ENCODE results near the gene UBAC2. TPM values are rescaled to one million over a fixed set of nuclear protein-coding genes. Genes with fewer than 3 reads are reported as not detected.

Gene UBAC2
- total RNA-seq, 1 donor from 2014 or later = 87.7 TPM

DNA sequence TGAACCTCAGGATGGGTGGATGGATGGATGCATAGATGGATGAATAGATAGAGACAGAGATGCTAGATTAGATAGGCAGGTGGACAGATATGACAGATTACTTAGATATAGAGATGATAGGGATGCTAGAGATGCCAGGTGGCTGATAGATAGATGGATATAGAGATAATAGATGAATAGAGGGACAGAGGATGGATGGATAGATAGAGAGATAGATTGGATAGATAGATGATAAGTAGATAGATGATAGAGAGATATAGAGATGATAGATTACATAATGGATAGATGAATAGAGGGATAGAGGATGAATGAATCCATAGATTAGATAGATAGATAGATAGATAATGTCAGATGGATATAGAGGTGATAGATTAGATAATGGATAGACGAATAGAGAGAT, 212.2 kb downstream of the UBAC2 start:
- Histone ChIP-seq H4K20me1 (ENCODE audit: low read depth) (no peaks in the 10 kb centered on the region), H3K27me3 (no peaks in the 10 kb centered on the region), H3K4me3 (no peak overlapping the region), H3K4me2 (no peak overlapping the region), H3K36me3 (no peaks in the 10 kb centered on the region), H3F3A (ENCODE audit: low read depth) (no peaks in the 10 kb centered on the region), H3K9me3 (ENCODE audit: low read depth) (no peaks in the 10 kb centered on the region), H3K9ac (no peak overlapping the region), H3K79me2 (ENCODE audit: low read depth) (no peaks in the 10 kb centered on the region), H3K27ac (no peak overlapping the region), H2AFZ (replicated peaks) (no peak overlapping the region), H3K4me1 (peaks cover 11% of the 10 kb centered on the region)
- H3K4me3 Mint-ChIP-seq = no peak overlapping the region
- H3K27me3 Mint-ChIP-seq (ENCODE audit: insufficient read depth, low read depth) = peaks cover 4% of the 10 kb centered on the region
- no peak overlapping the region for H3K27ac Mint-ChIP-seq
- DNase-seq (ENCODE audit: low spot score) = no peak
- peaks cover 3% of the 10 kb centered on the region for H3K9me3 Mint-ChIP-seq
- H3K36me3 Mint-ChIP-seq = no peaks in the 10 kb centered on the region
- TF ChIP-seq EZH2 (IDR thresholded peaks at IDR 0.05) (no peak), CTCF (IDR thresholded peaks at IDR 0.05) (no peak), EZH2phosphoT487 (IDR thresholded peaks at IDR 0.05) (no peak)
- peaks cover 10% of the 10 kb centered on the region for H3K4me1 Mint-ChIP-seq

GRCh38 chr13:99414048-99414995, 213.7 kb downstream of the UBAC2 start:
- H3K4me1 Mint-ChIP-seq = peaks cover 18% of the 10 kb centered on the region
- H3K4me2 ChIP-seq = no peak overlapping the region
- no peaks in the 10 kb centered on the region for H3K27me3 ChIP-seq
- H3K36me3 Mint-ChIP-seq = no peaks in the 10 kb centered on the region
- no peak overlapping the region for H3K27ac Mint-ChIP-seq
- no peak overlapping the region for H3K27ac ChIP-seq
- no peaks in the 10 kb centered on the region for H4K20me1 ChIP-seq (ENCODE audit: low read depth)
- DNase-seq (ENCODE audit: low spot score) = no peak
- H3K4me1 ChIP-seq = peaks cover 13% of the 10 kb centered on the region
- H3K79me2 ChIP-seq (ENCODE audit: low read depth) = no peaks in the 10 kb centered on the region
- no peak overlapping the region for H3K4me3 Mint-ChIP-seq
- no peak overlapping the region for H3K9ac ChIP-seq
- H3K9me3 ChIP-seq (ENCODE audit: low read depth) = no peaks in the 10 kb centered on the region
- H3F3A ChIP-seq (ENCODE audit: low read depth) = no peaks in the 10 kb centered on the region
- peaks cover 3% of the 10 kb centered on the region for H3K9me3 Mint-ChIP-seq
- no peaks in the 10 kb centered on the region for H3K36me3 ChIP-seq
- H2AFZ ChIP-seq (replicated peaks) = no peak overlapping the region
- H3K4me3 ChIP-seq = no peak overlapping the region
- peaks cover 4% of the 10 kb centered on the region for H3K27me3 Mint-ChIP-seq (ENCODE audit: insufficient read depth, low read depth)
- TF ChIP-seq EZH2phosphoT487 (IDR thresholded peaks at IDR 0.05) = no peak
- no peak for TF ChIP-seq CTCF (IDR thresholded peaks at IDR 0.05)
- no peak for TF ChIP-seq EZH2 (IDR thresholded peaks at IDR 0.05)

GRCh38 chr13:99415014-99415650, 214.5 kb downstream of the UBAC2 start:
- Mint-ChIP-seq H3K27me3 (ENCODE audit: insufficient read depth, low read depth) (peaks cover 4% of the 10 kb centered on the region), H3K27ac (no peak overlapping the region), H3K36me3 (no peaks in the 10 kb centered on the region), H3K4me1 (peaks cover 18% of the 10 kb centered on the region), H3K9me3 (peaks cover 3% of the 10 kb centered on the region), H3K4me3 (no peak overlapping the region)
- H4K20me1 ChIP-seq (ENCODE audit: low read depth) = no peaks in the 10 kb centered on the region
- H3K36me3 ChIP-seq = no peaks in the 10 kb centered on the region
- H3F3A ChIP-seq (ENCODE audit: low read depth) = no peaks in the 10 kb centered on the region
- H2AFZ ChIP-seq (replicated peaks) = no peak overlapping the region
- H3K4me1 ChIP-seq = peaks cover 13% of the 10 kb centered on the region
- no peak overlapping the region for H3K27ac ChIP-seq
- H3K9me3 ChIP-seq (ENCODE audit: low read depth) = no peaks in the 10 kb centered on the region
- DNase-seq (ENCODE audit: low spot score) = no peak
- no peak for TF ChIP-seq EZH2 (IDR thresholded peaks at IDR 0.05)
- TF ChIP-seq CTCF (IDR thresholded peaks at IDR 0.05) = no peak
- TF ChIP-seq EZH2phosphoT487 (IDR thresholded peaks at IDR 0.05) = no peak
- H3K79me2 ChIP-seq (ENCODE audit: low read depth) = no peaks in the 10 kb centered on the region
- no peak overlapping the region for H3K4me3 ChIP-seq
- H3K9ac ChIP-seq = no peak overlapping the region
- no peaks in the 10 kb centered on the region for H3K27me3 ChIP-seq
- H3K4me2 ChIP-seq = no peak overlapping the region

Measured in neural progenitor cell (in vitro differentiated cells).